Suprapubic skin (tissue), 4 donors: ENCODE data around the gene SORCS2. TPM values are rescaled to one million over a fixed set of nuclear protein-coding genes. Genes with fewer than 3 reads are reported as not detected.

Source experiments
- DNase-seq, 2 donors: peaks; one replicate each; pipeline ENCODE4 v3.0.0-alpha.2; 2019; ENCODE audit warnings: low spot score in 2 of 2
- H3K27ac ChIP-seq: fragments of 200-600 bp; sonication (generic); one replicate; pipeline ENCODE4 v1.5.1; 2019
- H3K27me3 ChIP-seq: fragments of 200-600 bp; sonication (generic); one replicate; pipeline ENCODE4 v1.5.1; 2019
- H3K36me3 ChIP-seq: fragments of 200-600 bp; sonication (generic); one replicate; pipeline ENCODE4 v1.5.1; 2019
- H3K4me1 ChIP-seq: fragments of 200-600 bp; sonication (generic); one replicate; pipeline ENCODE4 v1.5.1; 2019
- H3K4me3 ChIP-seq: fragments of 200-600 bp; sonication (generic); one replicate; pipeline ENCODE4 v1.5.1; 2019; ENCODE audit warnings: mild to moderate bottlenecking
- H3K9me3 ChIP-seq: fragments of 200-600 bp; sonication (generic); one replicate; pipeline ENCODE4 v1.5.1; 2019
- EP300 ChIP-seq: sonication (generic); formaldehyde crosslinking; IDR thresholded peaks from one replicate; pipeline ENCODE4 v1.6.1; 2017; ENCODE audit warnings: antibody characterized with exemption
- POLR2A ChIP-seq, 2 donors: fragments of 450-650 bp; IDR thresholded peaks; one replicate each; pipeline ENCODE4 v1.6.1; 2017; ENCODE audit warnings: antibody characterized with exemption in 2 of 2, mild to moderate bottlenecking in 2 of 2, moderate library complexity in 2 of 2
- POLR2AphosphoS5 ChIP-seq, 3 donors: sonication (generic); formaldehyde crosslinking; IDR thresholded peaks; one replicate each; pipeline ENCODE4 v1.6.1; 2017; ENCODE audit warnings: antibody characterized with exemption in 3 of 3
- WGBS: methylation state at CpG from one replicate; pipeline ENCODE4 v1.1.5; 2018; 5-methylcytosine and 5-hydroxymethylcytosine counted together
- total RNA-seq, 4 donors: library from RNA; depleted of rRNA; stranded (reverse); fragments of >200 nt; gene quantifications; one replicate each; pipeline ENCODE4 v1.1.0, GENCODE V29; 2016
- TF ChIP-seq, protein P1 (sequence below), 2 donors: fragments of 200-600 bp in 1 of 2; fragments of 450-650 bp in 1 of 2; sonication (generic) in 1 of 2; IDR thresholded peaks; one replicate each; pipeline ENCODE4 v1.5.1; 2016 to 2019; ENCODE audit warnings: antibody characterized with exemption in 2 of 2, mild to moderate bottlenecking in 1 of 2, moderate library complexity in 1 of 2

Gene SORCS2
- total RNA-seq, 4 donors from 2014 or later, result 0.94 to 4.6 (median 1.3) TPM

GRCh38 chr4:7500404-7500803 is 308.1 kb downstream of the SORCS2 start:
- no peaks in the 10 kb centered on the region for H3K4me1 ChIP-seq
- no peaks in the 10 kb centered on the region for H3K9me3 ChIP-seq
- peaks cover 3% of the 10 kb centered on the region for H3K27me3 ChIP-seq
- WGBS, result 66% methylated on average over 10 of the region's 10 CpGs
- H3K27ac ChIP-seq, result no peak overlapping the region
- DNase-seq, result no peak
- H3K4me3 ChIP-seq, result no peak overlapping the region
- TF ChIP-seq, protein P1, sequence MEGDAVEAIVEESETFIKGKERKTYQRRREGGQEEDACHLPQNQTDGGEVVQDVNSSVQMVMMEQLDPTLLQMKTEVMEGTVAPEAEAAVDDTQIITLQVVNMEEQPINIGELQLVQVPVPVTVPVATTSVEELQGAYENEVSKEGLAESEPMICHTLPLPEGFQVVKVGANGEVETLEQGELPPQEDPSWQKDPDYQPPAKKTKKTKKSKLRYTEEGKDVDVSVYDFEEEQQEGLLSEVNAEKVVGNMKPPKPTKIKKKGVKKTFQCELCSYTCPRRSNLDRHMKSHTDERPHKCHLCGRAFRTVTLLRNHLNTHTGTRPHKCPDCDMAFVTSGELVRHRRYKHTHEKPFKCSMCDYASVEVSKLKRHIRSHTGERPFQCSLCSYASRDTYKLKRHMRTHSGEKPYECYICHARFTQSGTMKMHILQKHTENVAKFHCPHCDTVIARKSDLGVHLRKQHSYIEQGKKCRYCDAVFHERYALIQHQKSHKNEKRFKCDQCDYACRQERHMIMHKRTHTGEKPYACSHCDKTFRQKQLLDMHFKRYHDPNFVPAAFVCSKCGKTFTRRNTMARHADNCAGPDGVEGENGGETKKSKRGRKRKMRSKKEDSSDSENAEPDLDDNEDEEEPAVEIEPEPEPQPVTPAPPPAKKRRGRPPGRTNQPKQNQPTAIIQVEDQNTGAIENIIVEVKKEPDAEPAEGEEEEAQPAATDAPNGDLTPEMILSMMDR (IDR thresholded peaks at IDR 0.05), result no peak
- TF ChIP-seq POLR2A (IDR thresholded peaks at IDR 0.05), result no peak
- TF ChIP-seq POLR2AphosphoS5 (IDR thresholded peaks at IDR 0.05), result no peak
- no peak for TF ChIP-seq EP300
- H3K36me3 ChIP-seq, result no peaks in the 10 kb centered on the region

GRCh38 chr4:7501314-7501713 is 309.0 kb downstream of the SORCS2 start:
- Histone ChIP-seq H3K4me3 (no peak overlapping the region), H3K36me3 (no peaks in the 10 kb centered on the region), H3K27me3 (peaks cover 3% of the 10 kb centered on the region), H3K4me1 (no peaks in the 10 kb centered on the region), H3K9me3 (no peaks in the 10 kb centered on the region), H3K27ac (no peak overlapping the region)
- TF ChIP-seq, protein P1 (IDR thresholded peaks at IDR 0.05), result no peak
- 80% methylated on average over 9 of the region's 11 CpGs for WGBS
- DNase-seq, result no peak

DNA sequence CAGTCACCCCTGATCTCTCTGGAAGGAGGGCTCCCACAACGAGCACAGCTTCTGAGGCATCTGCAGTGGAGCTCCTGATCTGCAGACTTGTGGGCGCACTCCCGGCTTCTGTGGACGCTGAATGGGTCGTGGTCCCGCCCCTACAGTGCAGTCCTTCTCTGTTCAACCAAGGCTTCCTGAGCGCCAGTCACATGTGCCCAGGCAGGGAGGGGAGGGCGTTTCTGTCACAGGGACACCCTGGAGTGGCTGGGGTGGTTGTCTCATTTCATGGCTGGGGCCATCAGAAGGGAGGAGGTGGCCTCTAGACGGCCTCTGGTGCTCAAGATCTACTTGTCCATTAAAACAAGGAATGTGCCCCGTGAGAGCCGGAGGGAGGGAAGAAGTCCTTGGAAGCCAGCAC is 309.5 kb downstream of the SORCS2 start:
- DNase-seq, result no peak
- H3K36me3 ChIP-seq, result no peaks in the 10 kb centered on the region
- H3K27ac ChIP-seq, result no peak overlapping the region
- 70% methylated on average over 8 of the region's 11 CpGs for WGBS
- TF ChIP-seq POLR2AphosphoS5 (IDR thresholded peaks at IDR 0.05) (no peak), EP300 (no peak), POLR2A (IDR thresholded peaks at IDR 0.05) (no peak)
- TF ChIP-seq, protein P1 (IDR thresholded peaks at IDR 0.05), result no peak
- H3K27me3 ChIP-seq, result peaks cover 3% of the 10 kb centered on the region
- H3K4me1 ChIP-seq, result no peaks in the 10 kb centered on the region
- H3K9me3 ChIP-seq, result no peaks in the 10 kb centered on the region
- H3K4me3 ChIP-seq, result no peak overlapping the region

DNA sequence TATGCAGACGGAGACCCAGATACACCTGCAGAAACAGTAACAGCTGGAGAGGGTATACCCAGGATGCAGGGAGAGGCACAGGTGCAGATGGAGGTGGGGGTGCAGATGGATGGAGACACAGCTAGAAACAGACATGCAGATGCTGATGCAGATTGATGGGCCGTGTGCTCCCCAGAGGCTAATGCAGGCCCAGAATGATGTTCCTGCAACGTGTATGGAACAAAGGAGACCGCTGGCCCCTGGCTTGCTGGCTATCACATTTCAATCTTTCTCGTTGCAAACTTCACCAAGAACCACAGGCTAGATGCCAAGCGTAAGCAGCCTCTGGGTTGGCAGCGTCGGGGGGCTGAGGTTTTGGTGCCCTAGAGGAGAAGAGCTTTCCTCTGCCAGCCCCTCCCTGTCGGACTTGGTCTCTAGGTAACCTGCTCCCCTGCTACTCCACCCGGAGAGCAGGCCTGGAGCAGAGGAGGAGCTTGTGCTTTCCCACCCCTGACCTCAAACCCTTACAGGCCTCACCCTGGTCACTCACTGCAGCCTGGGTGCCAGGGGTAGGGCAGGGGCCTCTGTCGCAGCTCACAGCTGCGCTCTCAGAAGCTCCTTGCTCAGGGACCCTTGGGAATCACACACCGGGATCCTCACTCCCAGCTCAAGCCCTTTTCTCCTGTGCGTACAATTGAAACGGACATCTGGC is 311.4 kb downstream of the SORCS2 start:
- WGBS, result 59% methylated on average over 7 of the region's 15 CpGs
- no peaks in the 10 kb centered on the region for H3K9me3 ChIP-seq
- DNase-seq, result no peak

GRCh38 chr4:7505116-7505900 is 313.0 kb downstream of the SORCS2 start:
- no peaks in the 10 kb centered on the region for H3K36me3 ChIP-seq

More for the DNA sequence above, 311.4 kb downstream of the SORCS2 start:
- TF ChIP-seq POLR2A (IDR thresholded peaks at IDR 0.05) (no peak), EP300 (no peak), POLR2AphosphoS5 (IDR thresholded peaks at IDR 0.05) (no peak)
- TF ChIP-seq, protein P1 (IDR thresholded peaks at IDR 0.05), result no peak
- Histone ChIP-seq H3K4me1 (no peaks in the 10 kb centered on the region), H3K4me3 (no peak overlapping the region), H3K36me3 (no peaks in the 10 kb centered on the region), H3K27me3 (peaks cover 3% of the 10 kb centered on the region), H3K27ac (no peak overlapping the region)

More at GRCh38 chr4:7505116-7505900, 313.0 kb downstream of the SORCS2 start:
- no peaks in the 10 kb centered on the region for H3K4me1 ChIP-seq
- H3K9me3 ChIP-seq, result no peaks in the 10 kb centered on the region
- DNase-seq, result no peak
- no peak overlapping the region for H3K4me3 ChIP-seq
- WGBS, result 96% methylated on average over 22 of the region's 25 CpGs
- no peak for TF ChIP-seq POLR2A (IDR thresholded peaks at IDR 0.05)
- TF ChIP-seq POLR2AphosphoS5 (IDR thresholded peaks at IDR 0.05), result no peak
- TF ChIP-seq, protein P1 (IDR thresholded peaks at IDR 0.05), result no peak
- TF ChIP-seq EP300, result no peak
- peaks cover 10% of the 10 kb centered on the region for H3K27me3 ChIP-seq
- H3K27ac ChIP-seq, result no peak overlapping the region
